Placental pericyte (primary cell): ENCODE results near the gene ANKRD52. TPM values are rescaled to one million over a fixed set of nuclear protein-coding genes. Genes with fewer than 3 reads are reported as not detected.

Source experiments
- total RNA-seq: library from RNA; depleted of rRNA; stranded (reverse); fragments of >200 nt; gene quantifications from 2 replicates; pipeline ENCODE4 v1.2.3, GENCODE V29; 2012

ANKRD52 gene
- 21.2 and 39.4 TPM in 2 replicates for total RNA-seq

DNA sequence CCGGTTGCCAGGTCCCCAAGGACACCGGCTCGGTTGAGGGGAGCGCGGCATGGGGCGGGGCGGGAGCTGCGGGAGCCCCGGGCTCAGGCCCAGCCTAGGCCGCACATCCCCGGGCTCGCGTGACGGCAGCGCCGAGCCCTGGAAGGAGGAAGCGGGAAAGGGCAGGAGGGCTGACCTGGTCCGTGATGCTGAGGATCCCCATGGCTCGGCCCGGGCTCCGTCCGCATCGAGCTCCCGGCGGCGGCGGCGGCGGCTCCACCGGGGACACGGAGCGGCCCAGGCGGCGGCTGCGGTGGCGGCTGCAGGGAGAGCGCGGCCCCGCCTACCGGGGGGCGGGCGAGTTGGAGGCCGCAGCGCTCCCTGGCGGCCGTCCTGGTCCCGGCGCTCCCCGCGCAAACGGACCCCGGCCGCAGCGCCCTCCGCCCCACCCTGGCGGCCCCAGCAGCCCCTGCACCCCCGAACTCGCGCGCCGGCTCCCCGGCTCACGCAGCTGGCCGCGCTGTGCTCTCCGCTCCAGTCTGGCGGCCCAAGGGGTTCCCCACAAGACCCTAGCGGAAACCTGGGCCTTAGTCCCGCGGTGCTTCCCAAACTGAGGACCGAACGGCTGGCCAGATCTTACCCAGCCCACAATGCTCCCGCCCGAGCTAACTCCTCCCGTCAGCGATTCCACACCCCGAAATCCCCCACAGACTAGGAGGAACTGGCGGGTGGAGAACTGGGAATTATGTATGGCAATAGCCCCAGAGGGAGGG is at the start of gene ANKRD52:
TSS of gene ANKRD52 (minus strand) at position 317 of the 752 bp plus-strand sequence. CDS start at position 202, 115 bp downstream.

DNA sequence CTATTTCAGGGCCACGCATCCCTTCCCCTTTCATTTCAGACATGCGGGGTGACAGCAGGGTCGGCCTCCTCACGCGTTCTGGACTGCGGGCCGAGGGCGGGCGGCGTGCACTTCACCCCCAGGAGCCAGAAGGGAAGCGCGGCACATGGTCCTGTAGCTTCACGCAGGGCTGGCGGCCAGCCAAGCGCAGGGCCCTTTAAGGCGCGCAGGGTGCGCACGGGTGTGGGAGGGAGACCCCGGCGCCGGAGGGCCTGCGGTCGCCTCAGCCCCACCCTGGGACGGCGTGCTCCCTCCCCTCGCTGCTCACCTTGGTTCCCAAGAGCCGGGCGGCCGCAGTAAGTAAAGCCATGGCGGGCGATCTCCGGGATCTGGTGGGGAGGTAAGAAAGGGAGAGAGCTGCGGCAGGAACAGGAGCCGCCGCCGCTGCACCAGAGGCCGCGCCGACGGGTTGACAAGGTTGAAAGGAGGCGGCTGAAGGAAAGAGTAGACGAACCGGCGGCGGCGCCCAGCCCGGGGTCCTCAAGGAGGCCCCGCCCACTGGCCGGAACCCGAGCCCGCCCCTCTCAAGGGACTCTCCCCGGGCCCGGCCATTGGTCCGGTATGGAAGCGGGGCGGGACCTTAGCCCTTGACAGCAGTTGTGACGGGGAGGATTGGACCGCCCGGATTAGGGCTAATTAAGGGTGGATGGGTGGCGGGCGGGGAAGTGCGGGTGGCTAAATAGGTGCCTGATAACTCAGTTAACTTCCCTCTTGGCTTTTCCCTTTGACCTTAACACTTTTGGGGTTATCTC is 41.9 kb upstream of the ANKRD52 start, which contains the start of gene CS:
TSS of gene CS (minus strand) at position 478 of the 791 bp plus-strand sequence. CDS start at position 349, 129 bp downstream.

DNA sequence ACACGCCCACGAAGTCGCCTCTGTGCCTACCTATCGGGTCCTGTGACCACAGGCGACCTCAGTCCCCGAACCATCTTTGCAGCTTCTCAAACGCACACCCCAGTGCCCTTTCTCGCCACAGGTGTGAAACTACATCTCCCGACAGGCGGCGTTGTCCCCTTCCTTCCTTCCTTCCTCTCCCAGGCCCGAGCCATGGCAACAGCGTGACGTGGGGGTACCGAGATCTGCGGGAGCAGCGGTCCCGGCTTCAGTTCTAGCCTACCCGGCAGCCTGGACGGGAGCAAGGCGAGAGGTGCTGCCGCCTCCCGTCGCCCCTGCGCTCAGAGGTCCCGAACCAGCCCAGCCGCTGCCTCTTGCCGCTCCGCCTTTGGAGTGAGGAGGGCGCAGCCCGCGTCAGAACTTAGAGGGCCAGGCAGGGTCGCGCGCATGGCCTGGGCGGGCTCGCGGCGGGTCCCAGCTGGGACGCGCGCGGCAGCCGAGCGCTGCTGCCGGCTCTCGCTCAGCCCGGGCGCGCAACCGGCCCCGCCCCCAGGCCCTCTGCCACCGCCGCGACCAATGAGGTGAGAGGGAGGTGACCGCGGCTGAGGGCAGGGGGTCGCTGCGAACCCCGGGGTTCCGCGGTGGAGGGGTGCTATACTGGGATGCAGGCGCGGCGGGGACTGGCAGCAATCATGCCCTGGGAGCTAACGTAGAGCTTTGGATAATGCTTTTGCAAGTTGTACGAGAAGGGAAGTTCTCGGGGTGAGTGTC is 8.7 kb upstream of the ANKRD52 start, which contains the start of gene COQ10A:
TSS of gene COQ10A (plus strand) at position 250 of the 750 bp plus-strand sequence. CDS start at position 427, 177 bp downstream.

DNA sequence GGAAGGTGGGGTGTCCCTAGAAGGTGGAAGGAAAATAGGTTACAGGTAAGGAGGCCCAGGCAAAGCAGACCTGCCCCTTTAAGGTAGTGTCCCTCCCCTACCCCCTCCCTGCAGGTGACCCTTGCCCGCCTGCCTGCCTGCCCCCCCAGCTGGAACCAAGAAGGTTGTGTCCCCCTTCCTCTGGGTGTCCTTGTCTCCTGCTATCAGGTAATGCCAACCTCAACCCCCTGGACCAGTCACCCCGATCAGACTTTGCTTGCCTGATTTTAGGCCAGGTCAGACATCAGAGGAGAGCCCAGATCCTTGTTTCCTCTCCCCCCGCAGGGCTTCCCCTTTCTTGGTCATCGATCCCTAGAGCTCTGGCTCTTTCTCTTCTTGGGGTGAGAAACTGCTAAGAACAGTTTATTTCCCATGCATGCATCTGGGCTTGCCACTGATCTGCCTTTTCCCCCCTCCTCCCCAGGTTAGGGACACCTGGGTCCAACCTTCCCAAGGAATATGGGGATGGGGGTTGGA is 28.2 kb downstream of the ANKRD52 start, which contains the start of gene SLC39A5:
TSS of gene SLC39A5 (plus strand) at position 136 of the 516 bp plus-strand sequence. CDS start 1,224 bp downstream, outside the sequence.

DNA sequence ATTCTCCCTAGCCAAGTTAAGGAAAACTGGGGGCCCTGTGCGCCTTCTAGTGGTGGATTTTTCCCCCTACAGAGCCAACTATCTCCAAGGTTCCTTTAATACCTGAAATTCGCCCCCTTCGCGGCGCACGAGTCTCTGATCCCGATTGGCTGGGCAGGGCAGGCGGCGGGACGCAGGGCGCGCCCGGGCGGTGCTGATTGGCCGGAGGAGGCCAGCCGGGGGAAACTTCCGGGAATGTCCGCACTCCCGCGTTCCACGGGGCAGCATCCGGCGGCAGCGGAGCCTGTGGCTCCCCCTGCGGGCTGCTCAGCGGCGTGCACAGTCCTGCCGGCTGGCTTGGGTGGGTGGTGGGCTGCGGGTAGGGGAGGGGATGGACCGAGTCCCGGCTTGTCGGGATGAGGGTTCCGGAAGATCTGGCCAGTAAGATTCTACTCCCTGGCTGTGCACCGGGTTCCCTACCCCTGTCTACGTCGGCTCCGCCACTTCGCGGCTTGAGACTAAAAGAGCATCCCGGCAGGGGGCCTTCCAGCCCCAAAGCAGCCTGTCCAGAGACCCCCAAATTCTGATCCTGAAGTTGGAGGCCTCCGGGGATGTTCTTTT is 34.0 kb downstream of the ANKRD52 start, which contains the start of gene NABP2:
TSS of gene NABP2 (plus strand) at position 241 of the 600 bp plus-strand sequence. CDS start 515 bp downstream, outside the sequence.

DNA sequence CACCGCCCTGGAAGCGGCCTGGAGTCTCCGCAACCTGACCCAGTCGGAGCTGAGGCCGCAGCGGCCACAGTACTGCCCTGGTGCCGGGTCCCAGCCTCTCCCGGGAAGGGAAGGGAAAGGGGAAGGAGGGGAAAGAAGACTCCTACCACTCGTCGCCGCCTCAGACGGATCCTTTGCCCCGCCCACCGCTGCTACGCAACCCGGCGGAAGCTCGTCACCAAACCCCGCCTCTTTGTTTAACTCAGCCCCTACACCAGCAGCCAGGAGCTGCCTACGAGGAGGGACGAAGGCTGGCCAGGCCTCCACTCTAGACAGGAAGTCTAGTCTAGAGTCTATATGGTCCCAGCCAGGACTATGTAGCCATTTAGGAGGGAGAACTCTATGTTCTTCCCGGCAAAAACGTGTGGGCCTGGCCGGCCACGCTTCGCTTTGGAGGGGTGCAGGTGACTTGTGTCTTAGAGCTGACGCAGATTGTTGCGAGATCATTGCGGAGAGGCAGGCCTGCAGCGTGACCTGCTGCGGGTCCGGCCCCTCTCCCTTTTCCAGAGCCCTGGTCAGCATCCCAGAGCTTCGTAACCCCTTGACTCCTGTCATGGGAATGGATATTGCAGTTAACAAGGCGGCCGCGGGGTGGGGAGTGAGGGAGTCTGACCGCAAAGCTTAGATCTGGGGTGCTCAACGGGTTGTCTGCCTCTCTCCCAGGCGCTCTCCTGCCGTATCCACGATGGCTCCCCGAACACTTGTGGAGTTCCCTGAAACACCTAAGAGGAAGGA is 36.2 kb downstream of the ANKRD52 start, which contains the start of gene RNF41:
TSS of gene RNF41 (minus strand) at position 166 of the 774 bp plus-strand sequence. CDS start 7,875 bp downstream, outside the sequence.

DNA sequence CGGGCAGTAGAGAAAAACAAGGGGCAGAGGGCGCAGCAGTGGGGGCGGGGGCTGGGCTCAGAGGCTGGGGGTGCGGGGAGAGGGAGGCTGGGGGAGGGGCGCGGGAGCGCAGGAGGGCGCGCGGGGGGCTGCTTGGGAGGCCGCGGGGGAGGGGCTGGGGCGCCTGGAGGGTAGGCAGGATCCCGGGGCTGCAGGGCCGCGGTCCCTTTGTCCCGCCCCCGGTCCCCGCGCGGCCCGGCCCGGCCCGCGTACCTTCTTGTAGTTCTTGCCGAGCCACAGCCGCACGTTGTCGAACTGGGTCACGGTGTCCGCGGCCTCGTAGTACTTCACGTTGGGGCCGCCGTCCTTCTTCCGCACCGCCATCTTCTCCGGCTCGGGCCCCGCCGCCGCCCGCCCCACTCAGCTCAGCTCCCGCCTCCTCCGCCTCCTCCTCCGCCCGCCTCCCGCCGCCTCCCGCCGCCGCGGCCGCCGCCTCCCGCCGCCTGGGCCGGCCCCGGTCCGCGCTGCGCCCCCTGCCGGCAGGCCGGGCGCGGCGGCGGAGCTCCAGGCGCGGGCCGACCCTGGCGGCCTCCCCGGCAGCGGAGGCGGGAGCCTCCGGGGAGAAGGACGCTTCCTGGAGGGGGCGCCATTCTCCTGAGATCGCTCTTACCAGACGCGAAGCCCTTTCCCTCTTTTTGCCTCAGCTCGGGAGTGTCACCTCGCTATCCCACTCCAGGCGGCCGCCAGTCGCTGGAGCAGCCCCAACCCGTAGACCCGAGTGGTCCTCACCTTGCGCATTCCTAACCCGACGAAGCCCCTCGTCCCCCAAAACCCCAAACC is 68.9 kb downstream of the ANKRD52 start, which contains the start of gene SMARCC2:
TSS of gene SMARCC2 (minus strand) at position 385 of the 819 bp plus-strand sequence. CDS start at position 363, 22 bp downstream.

Other genes starting within 250 kb of the ANKRD52 start
- 2.8 and 4.9 TPM in 2 replicates for gene IKZF4, start 237.3 kb downstream of the ANKRD52 start, total RNA-seq
- 329 and 597 TPM in 2 replicates for gene RPS26, start 216.5 kb downstream of the ANKRD52 start, total RNA-seq
- gene ERBB3, start 178.2 kb downstream of the ANKRD52 start, total RNA-seq, result under 0.01 and 0.22 TPM in 2 replicates
- gene PA2G4, start 153.8 kb downstream of the ANKRD52 start, total RNA-seq, result 136 and 194 TPM in 2 replicates
- gene RPL41, start 141.8 kb downstream of the ANKRD52 start, total RNA-seq, result 918 and 4,761 TPM in 2 replicates
- gene ZC3H10, start 140.1 kb downstream of the ANKRD52 start, total RNA-seq, result 5.0 and 7.4 TPM in 2 replicates
- gene ESYT1, start 130.1 kb downstream of the ANKRD52 start, total RNA-seq, result 334 and 363 TPM in 2 replicates
- gene MYL6B, start 105.8 kb downstream of the ANKRD52 start, total RNA-seq, result 39.5 and 81.2 TPM in 2 replicates
- gene MYL6, start 100.0 kb downstream of the ANKRD52 start, total RNA-seq, result 1,095 and 1,312 TPM in 2 replicates
- gene SMARCC2, start 68.9 kb downstream of the ANKRD52 start, total RNA-seq, result 45.4 and 50.1 TPM in 2 replicates
- 104 and 236 TPM in 2 replicates for gene RNF41, start 36.5 kb downstream of the ANKRD52 start, total RNA-seq
- gene NABP2, start 34.0 kb downstream of the ANKRD52 start, total RNA-seq, result 26.3 and 42.1 TPM in 2 replicates
- gene SLC39A5, start 28.3 kb downstream of the ANKRD52 start, total RNA-seq, result not detected in 2 replicates
- gene COQ10A, start 8.6 kb upstream of the ANKRD52 start, total RNA-seq, result 10.3 and 14.9 TPM in 2 replicates
- gene CS, start 41.9 kb upstream of the ANKRD52 start, total RNA-seq, result 83.4 and 160 TPM in 2 replicates
- 84.8 and 105 TPM in 2 replicates for gene CNPY2, start 57.6 kb upstream of the ANKRD52 start, total RNA-seq
- gene PAN2, start 75.6 kb upstream of the ANKRD52 start, total RNA-seq, result 13.6 and 20.6 TPM in 2 replicates
- not detected in 2 replicates for gene IL23A, start 80.5 kb upstream of the ANKRD52 start, total RNA-seq
- 271 and 396 TPM in 2 replicates for gene STAT2, start 101.7 kb upstream of the ANKRD52 start, total RNA-seq
- not detected in 2 replicates for gene APOF, start 104.5 kb upstream of the ANKRD52 start, total RNA-seq
- gene TIMELESS, start 191.0 kb upstream of the ANKRD52 start, total RNA-seq, result 2.0 and 21.9 TPM in 2 replicates
- gene MIP, start 196.3 kb upstream of the ANKRD52 start, total RNA-seq, result not detected in 2 replicates
- gene SPRYD4, start 210.2 kb upstream of the ANKRD52 start, total RNA-seq, result 1.8 and 2.7 TPM in 2 replicates
- not detected in 2 replicates for gene GLS2, start 229.8 kb upstream of the ANKRD52 start, total RNA-seq